ENCODE results near the gene RGS1.

Gene RGS1

DNA sequence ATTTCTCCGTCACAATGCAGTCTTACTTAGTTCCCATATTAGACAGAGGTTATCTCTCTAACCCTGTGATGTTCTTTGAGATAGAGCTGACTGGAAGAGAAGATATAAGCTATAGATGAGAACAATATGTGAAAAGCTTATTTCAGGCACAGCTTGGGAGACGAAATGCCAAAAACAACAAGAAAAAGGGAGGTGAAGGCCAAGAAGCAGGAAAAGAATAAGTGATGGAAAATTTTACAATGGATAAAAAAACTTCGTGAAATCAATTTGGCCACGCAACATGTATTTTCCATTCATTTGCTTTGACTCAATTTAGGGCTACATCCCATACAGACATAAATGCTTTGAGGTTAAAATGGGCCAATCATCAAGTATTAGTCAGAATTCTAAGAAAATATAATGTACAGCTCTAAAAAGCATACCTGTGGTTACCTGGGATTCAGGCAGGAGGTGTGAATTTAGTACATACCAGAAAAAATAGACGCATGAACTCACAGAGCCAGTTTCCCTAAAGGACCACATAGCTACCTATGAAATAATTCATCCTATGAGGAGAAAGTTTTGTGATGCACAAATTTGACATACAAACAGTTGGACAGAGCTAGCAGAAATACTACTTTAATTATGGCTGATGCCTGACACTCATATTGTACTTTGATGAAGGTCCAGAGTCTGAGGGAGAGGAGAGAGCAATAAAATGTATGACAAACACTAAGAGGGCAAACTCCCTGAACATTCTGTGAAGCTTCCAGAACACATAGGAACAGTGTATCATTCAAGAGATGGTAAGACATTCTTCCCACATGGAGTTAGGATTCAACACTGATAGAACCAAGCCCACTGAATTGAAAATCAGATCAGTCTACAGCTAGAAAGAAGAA is 12.1 kb downstream of the RGS1 start:
- no peak for TF ChIP-seq GATA3 (IDR thresholded peaks at IDR 0.05; ENCODE audit: low read depth, low read length)
- TF ChIP-seq GATA2 (IDR thresholded peaks at IDR 0.05; ENCODE audit: low read depth, low read length) = no peak

- no peak for TF ChIP-seq GATA3 (IDR thresholded peaks at IDR 0.05; ENCODE audit: low read depth, low read length)
- no peak for TF ChIP-seq GATA2 (IDR thresholded peaks at IDR 0.05; ENCODE audit: low read depth, low read length)
These were observed 13.0 kb downstream of the RGS1 start for GRCh38 chr1:192588546-192588945.

DNA sequence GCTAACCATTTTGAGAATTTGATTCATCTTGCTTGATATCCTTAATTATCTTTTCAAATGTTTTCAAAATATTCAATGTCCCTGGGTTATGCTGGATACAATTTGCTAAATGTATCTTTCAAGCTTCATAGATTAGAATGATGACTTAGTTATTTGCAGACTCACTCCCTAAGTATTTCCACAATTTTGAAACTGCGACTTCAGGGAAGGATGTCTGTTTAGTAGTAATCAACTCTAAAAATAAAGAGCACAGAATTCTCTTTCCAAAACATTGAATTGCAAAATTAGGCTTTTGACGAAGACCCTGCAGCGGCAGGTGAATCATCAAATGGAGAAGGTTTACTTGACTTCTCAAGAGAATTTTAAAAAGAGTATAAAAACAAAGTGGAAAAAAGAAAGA is 14.2 kb downstream of the RGS1 start:
- TF ChIP-seq GATA2 (IDR thresholded peaks at IDR 0.05; ENCODE audit: low read depth, low read length) (no peak), GATA3 (IDR thresholded peaks at IDR 0.05; ENCODE audit: low read depth, low read length) (no peak)

DNA sequence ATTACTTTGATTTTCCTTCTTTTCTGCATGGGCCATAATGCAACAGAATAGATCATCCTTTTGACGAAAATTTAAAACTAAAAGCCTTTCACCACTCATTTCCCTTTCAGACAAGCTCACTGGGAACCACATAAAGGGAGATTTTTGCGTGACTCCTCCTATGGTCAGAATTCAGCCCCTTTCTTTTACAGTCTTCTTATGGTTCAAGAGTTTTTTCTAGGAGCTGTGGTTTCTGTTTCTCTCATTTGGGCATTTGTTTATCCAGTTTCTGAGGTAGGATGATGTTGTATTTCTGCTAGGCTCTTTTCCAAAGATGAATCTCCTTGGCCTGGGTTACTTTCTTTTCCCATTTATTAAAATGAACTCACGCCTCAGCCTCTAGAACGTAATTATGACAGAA is 16.9 kb downstream of the RGS1 start:
- no peak for TF ChIP-seq GATA2 (IDR thresholded peaks at IDR 0.05; ENCODE audit: low read depth, low read length)
- no peak for TF ChIP-seq GATA3 (IDR thresholded peaks at IDR 0.05; ENCODE audit: low read depth, low read length)

DNA sequence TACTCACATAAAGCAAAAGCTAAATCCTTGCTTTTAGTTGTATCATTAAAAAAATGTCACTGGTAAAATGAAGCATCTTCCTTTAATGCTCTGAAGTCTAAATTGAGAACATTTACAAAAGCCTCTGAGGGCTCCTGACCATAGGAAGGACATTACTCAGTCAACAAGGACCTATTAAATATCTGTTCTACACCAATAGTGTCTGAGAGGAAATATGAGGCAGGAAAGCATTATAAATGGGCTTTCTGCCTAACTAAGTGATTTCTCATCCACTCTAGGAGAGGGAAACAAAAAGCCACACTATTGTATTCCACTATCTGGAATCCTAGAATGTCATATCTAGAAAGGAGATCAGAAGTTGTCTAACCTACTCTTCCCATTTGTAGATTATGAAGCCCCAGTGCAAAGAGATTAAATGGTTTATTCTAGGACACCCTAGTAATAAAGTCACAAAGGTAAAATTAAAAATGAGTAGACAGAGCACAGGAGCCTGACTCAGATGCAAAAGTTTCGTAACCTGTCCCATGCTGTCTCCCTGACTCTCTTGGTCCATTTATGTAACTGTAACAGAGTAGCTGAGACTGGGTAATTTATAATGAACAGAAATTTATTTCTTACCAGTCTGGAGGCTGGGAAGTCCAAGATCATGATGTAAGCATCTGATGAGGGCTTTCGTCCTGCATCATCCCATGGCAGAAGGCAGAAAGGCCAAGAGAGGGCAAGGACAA is 17.6 kb downstream of the RGS1 start:
- TF ChIP-seq GATA3 (IDR thresholded peaks at IDR 0.05; ENCODE audit: low read depth, low read length) (no peak), GATA2 (IDR thresholded peaks at IDR 0.05; ENCODE audit: low read depth, low read length) (no peak)

GRCh38 chr1:192595299-192595698 is 19.7 kb downstream of the RGS1 start:
- no peak for TF ChIP-seq GATA3 (IDR thresholded peaks at IDR 0.05; ENCODE audit: low read depth, low read length)
- no peak for TF ChIP-seq GATA2 (IDR thresholded peaks at IDR 0.05; ENCODE audit: low read depth, low read length)

DNA sequence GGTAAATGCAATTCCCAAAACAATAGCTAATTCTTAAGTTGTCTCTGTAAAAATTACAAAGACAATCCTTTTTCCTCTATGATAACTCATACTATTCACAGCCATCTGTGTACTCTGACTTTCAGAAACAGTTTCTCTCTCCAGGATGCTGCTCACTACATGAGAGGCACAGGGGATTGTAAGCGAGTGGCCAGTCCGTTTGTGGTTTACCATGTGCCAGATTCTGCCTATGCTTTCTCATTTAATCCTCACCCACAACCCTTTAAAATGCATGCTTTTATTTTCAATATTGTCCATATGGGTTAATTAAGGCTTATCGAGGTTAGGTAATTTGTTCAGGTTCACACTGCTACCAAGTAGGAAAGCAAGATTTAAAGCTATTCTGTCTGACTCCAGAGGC is 23.0 kb downstream of the RGS1 start:
- TF ChIP-seq GATA2 (IDR thresholded peaks at IDR 0.05; ENCODE audit: low read depth, low read length) (no peak), GATA3 (IDR thresholded peaks at IDR 0.05; ENCODE audit: low read depth, low read length) (no peak)

DNA sequence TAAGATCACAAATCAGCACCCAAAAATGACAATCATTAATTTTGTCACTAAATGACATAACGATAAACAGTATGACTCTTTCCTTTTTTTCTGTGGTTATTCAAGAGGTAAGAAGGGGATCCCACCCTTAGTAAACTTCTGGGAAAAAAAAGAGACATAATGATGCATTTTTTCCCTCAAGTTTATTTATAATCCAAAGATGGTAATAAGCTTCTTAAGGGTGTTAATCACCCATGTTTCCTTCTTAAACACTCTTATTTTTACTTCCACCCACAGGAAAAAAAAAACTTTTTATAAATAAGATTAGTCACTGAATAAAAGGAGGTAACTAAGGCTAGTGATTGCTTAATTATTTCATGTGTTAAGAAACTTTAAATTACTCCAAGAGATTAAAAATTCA is 24.7 kb downstream of the RGS1 start:
- TF ChIP-seq GATA3 (IDR thresholded peaks at IDR 0.05; ENCODE audit: low read depth, low read length) (no peak), GATA2 (IDR thresholded peaks at IDR 0.05; ENCODE audit: low read depth, low read length) (no peak)

- TF ChIP-seq GATA2 (IDR thresholded peaks at IDR 0.05; ENCODE audit: low read depth, low read length) = no peak
These were observed 25.6 kb downstream of the RGS1 start for GRCh38 chr1:192601143-192601542.

GRCh38 chr1:192601567-192601966 is 26.0 kb downstream of the RGS1 start:
- no peak for TF ChIP-seq GATA2 (IDR thresholded peaks at IDR 0.05; ENCODE audit: low read depth, low read length)
- TF ChIP-seq GATA3 (IDR thresholded peaks at IDR 0.05; ENCODE audit: low read depth, low read length) = no peak

DNA sequence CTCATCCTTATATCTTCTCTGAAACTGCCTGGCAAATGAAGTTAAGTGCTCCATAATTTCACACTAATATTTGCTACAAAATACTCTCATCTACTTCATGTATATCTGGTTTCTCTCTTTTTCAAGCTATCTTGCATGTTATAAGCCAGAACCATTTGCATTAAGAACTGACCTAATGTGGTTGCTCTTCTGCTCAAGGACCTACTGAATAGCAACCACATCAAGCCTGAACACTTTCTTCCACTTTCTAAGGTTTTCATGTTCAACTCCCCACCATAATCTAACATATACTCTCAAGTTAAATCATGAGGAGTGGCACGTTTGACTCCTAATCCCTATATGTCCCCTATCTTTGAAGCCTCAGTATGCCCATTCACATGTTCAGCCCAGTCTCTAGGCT is 27.2 kb downstream of the RGS1 start:
- TF ChIP-seq GATA2 (IDR thresholded peaks at IDR 0.05; ENCODE audit: low read depth, low read length) (no peak), GATA3 (IDR thresholded peaks at IDR 0.05; ENCODE audit: low read depth, low read length) (no peak)

DNA sequence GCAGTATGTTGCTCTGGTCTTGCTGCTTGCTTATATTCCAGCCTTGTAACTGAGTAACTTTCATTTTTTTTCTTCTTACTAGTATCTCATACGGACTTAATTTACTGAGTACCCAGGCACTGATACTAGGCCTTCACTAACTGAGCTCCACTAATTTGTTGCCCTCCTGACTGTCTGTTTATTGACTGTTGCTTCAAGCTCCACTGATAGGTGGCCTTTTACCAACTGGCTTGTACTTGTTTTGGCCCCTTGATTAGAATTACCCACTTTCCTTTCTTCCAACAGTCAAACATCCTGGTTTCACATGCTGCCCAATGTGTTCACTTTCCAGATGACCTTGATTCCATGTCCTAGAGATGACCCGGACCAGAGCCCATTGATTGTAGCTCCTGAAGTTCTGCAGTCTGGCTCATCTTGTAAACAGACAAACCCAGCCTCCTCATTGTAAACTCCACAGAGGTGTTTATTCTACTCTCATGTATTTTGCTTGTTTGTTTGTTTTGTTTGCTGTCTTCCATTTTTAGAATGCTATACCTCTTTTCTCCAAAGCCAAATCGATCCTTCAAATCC is 27.7 kb downstream of the RGS1 start:
- TF ChIP-seq GATA3 (IDR thresholded peaks at IDR 0.05; ENCODE audit: low read depth, low read length) (no peak), GATA2 (IDR thresholded peaks at IDR 0.05; ENCODE audit: low read depth, low read length) (no peak)

DNA sequence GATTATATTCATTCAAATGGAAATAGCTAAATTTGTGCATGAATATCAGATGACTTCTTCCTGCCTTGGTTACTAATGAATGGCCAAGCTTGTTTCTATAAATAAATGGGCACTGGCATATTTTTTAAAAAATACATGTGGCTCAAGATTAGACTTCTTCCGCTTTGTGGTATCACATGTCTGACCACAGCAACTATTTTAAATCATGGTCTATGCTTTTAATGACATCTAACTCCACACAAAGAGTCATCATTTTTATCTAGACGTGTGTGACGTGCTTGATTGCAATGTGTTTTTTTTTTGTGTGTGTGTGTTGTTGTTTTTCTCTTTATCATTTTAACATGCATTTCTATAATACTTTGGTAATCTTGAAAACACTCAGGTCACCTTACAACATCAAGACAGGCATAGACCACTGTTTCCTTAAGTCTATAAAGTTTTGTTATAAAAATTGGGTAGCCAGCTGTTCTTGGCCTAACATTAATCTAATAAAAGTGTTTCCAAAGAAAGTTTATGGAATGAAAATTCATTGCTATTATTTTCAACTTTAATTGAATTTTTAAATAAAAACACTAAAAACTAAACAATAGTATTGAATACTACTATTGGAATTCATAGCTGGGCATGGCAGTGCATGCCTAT is 29.5 kb downstream of the RGS1 start:
- TF ChIP-seq GATA3 (IDR thresholded peaks at IDR 0.05; ENCODE audit: low read depth, low read length) (no peak), GATA2 (IDR thresholded peaks at IDR 0.05; ENCODE audit: low read depth, low read length) (no peak)

DNA sequence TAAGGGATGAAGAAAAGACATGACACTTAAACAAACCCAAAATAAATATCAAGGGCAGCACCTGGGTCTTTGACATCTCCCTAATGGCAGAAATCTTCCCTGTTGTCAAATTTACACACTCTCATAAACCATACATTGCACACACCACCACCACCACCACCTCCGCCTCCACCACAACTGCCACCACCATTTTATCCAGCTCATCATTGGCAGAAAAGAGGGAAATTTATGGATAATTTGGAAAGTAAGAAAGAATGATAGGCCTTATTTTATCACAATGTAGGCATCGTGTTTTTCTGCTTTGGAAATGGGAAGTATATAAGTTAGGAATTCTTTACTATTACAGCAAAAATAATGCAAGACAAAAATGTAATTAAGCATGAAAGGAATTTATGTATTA is 33.1 kb downstream of the RGS1 start:
- TF ChIP-seq GATA2 (IDR thresholded peaks at IDR 0.05; ENCODE audit: low read depth, low read length) (no peak), GATA3 (IDR thresholded peaks at IDR 0.05; ENCODE audit: low read depth, low read length) (no peak)

Data from SH-SY5Y (cell line).